OCI-LY3 (cell line): Measurements from ENCODE around the gene NHLRC2.
A peak's percentile ranks its signal among the peaks of the same experiment; 100 is the strongest.

Experiments
- H2AFZ ChIP-seq: fragments of 200-600, 300-600 bp; shearing (Covaris generic); 2 replicates; pipeline ENCODE4 v1.6.0; 2014; ENCODE audit warnings: antibody characterized with exemption, low read depth, low read length
- H3K27ac ChIP-seq: fragments of 200-600, 300-600 bp; sonication (generic); 2 replicates; pipeline ENCODE4 v1.5.1; 2014; ENCODE audit warnings: mild to moderate bottlenecking, low read length, moderate library complexity, mixed read lengths
- H3K27me3 ChIP-seq: fragments of 200-600, 300-600 bp; sonication (generic); 2 replicates; pipeline ENCODE4 v1.6.1; 2014; ENCODE audit warnings: low read depth, low read length, mixed read lengths
- H3K36me3 ChIP-seq: fragments of 200-600, 300-600 bp; sonication (generic); replicated peaks from 2 replicates; pipeline ENCODE3; 2014; ENCODE audit warnings: low read depth, low read length, mixed read lengths
- H3K4me1 ChIP-seq: fragments of 300-600, 200-600 bp; sonication (generic); 2 replicates; pipeline ENCODE4 v1.6.1; 2014; ENCODE audit warnings: low read length, mixed read lengths
- H3K4me2 ChIP-seq: fragments of 200-600, 300-600 bp; sonication (generic); 2 replicates; pipeline ENCODE4 v1.6.1; 2014; ENCODE audit warnings: low read length, mixed read lengths
- H3K4me3 ChIP-seq: fragments of 300-600, 200-600 bp; sonication (generic); 2 replicates; pipeline ENCODE4 v1.5.1; 2014; ENCODE audit warnings: antibody characterized with exemption, mild to moderate bottlenecking, low read length, moderate library complexity
- H3K79me2 ChIP-seq: fragments of 300-600, 200-600 bp; shearing (Covaris generic); 2 replicates; pipeline ENCODE4 v1.6.1; 2014; ENCODE audit warnings: mild to moderate bottlenecking, low read length, mixed read lengths
- H3K9ac ChIP-seq: fragments of 300-600, 200-600 bp; shearing (Covaris generic); 2 replicates; pipeline ENCODE4 v1.6.0; 2014; ENCODE audit warnings: mild to moderate bottlenecking, low read length, moderate library complexity
- H3K9me3 ChIP-seq: fragments of 200-600, 300-600 bp; shearing (Covaris generic); 2 replicates; pipeline ENCODE4 v1.6.1; 2014; ENCODE audit warnings: low read length, mixed read lengths; ENCODE audit not compliant: insufficient read depth
- H4K20me1 ChIP-seq: fragments of 200-600, 300-600 bp; sonication (generic); 2 replicates; pipeline ENCODE4 v1.6.1; 2016; ENCODE audit warnings: low read length, mixed read lengths; ENCODE audit not compliant: insufficient read depth
- CTCF ChIP-seq: fragments of 200-600, 300-600 bp; sonication (generic); IDR thresholded peaks from 2 replicates; pipeline ENCODE4 v1.5.1; 2014; ENCODE audit warnings: antibody characterized with exemption, low read length, low read depth
- EZH2phosphoT487 ChIP-seq: fragments of 200-600 bp; shearing (Covaris generic); IDR thresholded peaks from 2 replicates; pipeline ENCODE4 v1.6.1; 2018; ENCODE audit warnings: antibody characterized with exemption, mixed run types, low read depth

Gene NHLRC2

GRCh38 chr10:113872139-113873030 lies 17.9 kb downstream of the NHLRC2 start:
- Histone ChIP-seq H3K9ac (no peak overlapping the region), H3K9me3 (no peaks in the 10 kb centered on the region), H3K4me3 (no peak overlapping the region), H3K27me3 (no peaks in the 10 kb centered on the region), H3K4me1 (no peaks in the 10 kb centered on the region), H4K20me1 (peaks cover 4% of the 10 kb centered on the region), H2AFZ (no peak overlapping the region), H3K27ac (no peak overlapping the region), H3K36me3 (peaks cover 7% of the 10 kb centered on the region), H3K4me2 (no peak overlapping the region), H3K79me2 (peaks cover 10% of the 10 kb centered on the region)
- no peak for TF ChIP-seq EZH2phosphoT487
- peak; percentile 37 for TF ChIP-seq CTCF

GRCh38 chr10:113875212-113875611 lies 20.8 kb downstream of the NHLRC2 start:
- H3K4me2 ChIP-seq: no peak overlapping the region
- peaks cover 4% of the 10 kb centered on the region; the same call in 1 of the 2 replicates for H4K20me1 ChIP-seq
- H3K27ac ChIP-seq: no peak overlapping the region
- H3K9me3 ChIP-seq: no peaks in the 10 kb centered on the region
- TF ChIP-seq EZH2phosphoT487: no peak
- no peak for TF ChIP-seq CTCF
- H3K36me3 ChIP-seq: peaks cover 11% of the 10 kb centered on the region
- no peaks in the 10 kb centered on the region for H3K27me3 ChIP-seq
- peaks cover 10% of the 10 kb centered on the region for H3K4me1 ChIP-seq
- no peak overlapping the region for H3K4me3 ChIP-seq
- peaks cover 3% of the 10 kb centered on the region for H3K79me2 ChIP-seq
- no peak overlapping the region for H2AFZ ChIP-seq
- no peak overlapping the region for H3K9ac ChIP-seq

- Histone ChIP-seq H3K79me2 (peaks cover 3% of the 10 kb centered on the region; the same call in 1 of the 2 replicates), H4K20me1 (peaks cover 4% of the 10 kb centered on the region; the same call in 1 of the 2 replicates), H3K4me2 (no peak overlapping the region), H3K9me3 (no peaks in the 10 kb centered on the region), H3K4me3 (no peak overlapping the region), H2AFZ (no peak overlapping the region), H3K9ac (no peak overlapping the region), H3K27ac (no peak overlapping the region), H3K27me3 (no peaks in the 10 kb centered on the region), H3K36me3 (peaks cover 11% of the 10 kb centered on the region), H3K4me1 (peaks cover 10% of the 10 kb centered on the region)
- TF ChIP-seq CTCF (no peak), EZH2phosphoT487 (no peak)
Measured at GRCh38 chr10:113876461-113876860, 22.0 kb downstream of the NHLRC2 start.

GRCh38 chr10:113879691-113880090 lies 25.2 kb downstream of the NHLRC2 start:
- Histone ChIP-seq H3K27me3 (no peaks in the 10 kb centered on the region), H3K4me2 (peak overlapping the region; percentile 25), H3K4me3 (no peak overlapping the region), H2AFZ (no peak overlapping the region), H3K9me3 (no peaks in the 10 kb centered on the region), H3K9ac (no peak overlapping the region), H3K4me1 (peaks cover 10% of the 10 kb centered on the region), H3K36me3 (peaks cover 5% of the 10 kb centered on the region), H3K27ac (no peak overlapping the region), H4K20me1 (peaks cover 4% of the 10 kb centered on the region; the same call in 1 of the 2 replicates), H3K79me2 (no peaks in the 10 kb centered on the region)
- TF ChIP-seq EZH2phosphoT487: no peak
- TF ChIP-seq CTCF: no peak
